K562 (cell line): ENCODE data around the gene BLVRA. TPM values are rescaled to one million over a fixed set of nuclear protein-coding genes. Genes with fewer than 3 reads are reported as not detected.

Experiments used
- CTBP1 ChIP-seq: fragments of 450-650 bp; IDR thresholded peaks from 2 replicates; pipeline ENCODE4 v1.6.1; 2016; ENCODE audit warnings: borderline replicate concordance
- E4F1 ChIP-seq: fragments of 250-450 bp; sonication (Bioruptor Pico); IDR thresholded peaks from 2 replicates; pipeline ENCODE4 v1.5.0; 2021; ENCODE audit warnings: mild to moderate bottlenecking, borderline replicate concordance
- GABPB1 ChIP-seq: sonication (generic); formaldehyde crosslinking; IDR thresholded peaks from 2 replicates; pipeline ENCODE4 v1.8.0; 2022; ENCODE audit warnings: mild to moderate bottlenecking, missing genetic modification reagents
- HDAC1 ChIP-seq, 2 experiments: fragments of 450-650 bp; IDR thresholded peaks; 2 replicates each; pipeline ENCODE4 v1.6.1; 2016 to 2017; ENCODE audit warnings: inconsistent platforms in 1 of 2, mild to moderate bottlenecking in 1 of 2, moderate library complexity in 1 of 2
- KHSRP ChIP-seq: fragments of 450-650 bp; IDR thresholded peaks from 2 replicates; pipeline ENCODE4 v1.6.1; 2017
- POLR2A ChIP-seq: fragments of 450-650 bp; conservative IDR thresholded peaks from 2 replicates; pipeline ENCODE4 v1.6.1; 2016
- TBP ChIP-seq: optimal IDR thresholded peaks from 2 replicates; pipeline ENCODE3; 2011; ENCODE audit warnings: low read depth, low read length, improper control_type of control experiment
- ZHX1 ChIP-seq: fragments of 150-350 bp; conservative IDR thresholded peaks from 2 replicates; pipeline ENCODE4 v1.6.1; 2014; ENCODE audit warnings: low read length
- ZNF518B ChIP-seq: fragments of 250-450 bp; sonication (Bioruptor Pico); IDR thresholded peaks from 2 replicates; pipeline ENCODE4 v1.5.0; 2021; ENCODE audit warnings: mild to moderate bottlenecking, moderate library complexity
- ZNF76 ChIP-seq: fragments of 250-450 bp; sonication (Bioruptor Pico); IDR thresholded peaks from 2 replicates; pipeline ENCODE4 v1.4.0; 2020; ENCODE audit warnings: mild to moderate bottlenecking, moderate library complexity, borderline replicate concordance
- ZNF77 ChIP-seq: fragments of 250-450 bp; sonication (Bioruptor Pico); IDR thresholded peaks from 2 replicates; pipeline ENCODE4 v1.5.0; 2020
- polyA plus RNA-seq, 8 experiments: library from polyadenylated mRNA; depleted of rRNA in 4 of 8; stranded (reverse) in 5 of 8; unstranded in 3 of 8; fragments of >200 nt; fragmentation: Nextera tagmentation in 2 of 8; fragmentation: Illumina TruSeq in 1 of 8; extraction: Ambion mirVana in 2 of 8; extraction: Trizol in 1 of 8; gene quantifications; 2 replicates each; pipeline versions ENCODE4 v1.2.1 to v1.2.3, GENCODE V29; 2011 to 2014; ENCODE audit warnings: inconsistent platforms in 1 of 8, missing spikeins in 1 of 8
- total RNA-seq, 7 experiments: library from RNA; depleted of rRNA in 6 of 7; stranded (reverse); fragments of >200 nt in 6 of 7; fragmentation: Illumina TruSeq in 2 of 7; extraction: Trizol in 2 of 7; gene quantifications; 2 replicates each; pipeline versions ENCODE4 v1.2.1 to v1.2.3, GENCODE V29; 2011 to 2021; ENCODE audit warnings: low replicate concordance in 1 of 7

BLVRA gene
- total and polyA plus RNA-seq, 9 of the 15 experiments (the other 6 are each of a cell fraction or from before 2014, with no cell fraction given) = 48.5 to 147 (median 61.5) TPM

- peak in 1 of 2 experiments; percentile 92; a peak in 2 of 4 replicates for TF ChIP-seq HDAC1 (IDR thresholded peaks at IDR 0.05)
- TF ChIP-seq POLR2A = peak; percentile 95
- no peak for TF ChIP-seq ZHX1
- no peak for TF ChIP-seq ZNF518B (CRISPR knock-in tag)
- TF ChIP-seq KHSRP = no peak
- TF ChIP-seq GABPB1 (CRISPR knock-in tag) = peak; percentile 97
- no peak for TF ChIP-seq ZNF77 (CRISPR knock-in tag)
- peak; percentile 90 for TF ChIP-seq TBP
- no peak for TF ChIP-seq ZNF76 (CRISPR knock-in tag)
- TF ChIP-seq E4F1 (CRISPR knock-in tag) = no peak
- peak; percentile 62; the same call in 1 of the 2 replicates for TF ChIP-seq CTBP1
These were observed 29.1 kb upstream of the BLVRA start, which contains the start of gene COA1 (continued) for GRCh38 chr7:43729214-43729923.
